Stimulated activated CD8-positive, alpha-beta memory T cell treated with anti-CD3 and anti-CD28 coated beads, Interleukin-7, amount 100 ng/mL, for 48 hours (primary cell): ENCODE measurements around the gene SLC12A7.
"Not testable (repeated sequence)": the region's sequence is repeated elsewhere in the genome, so short reads cannot be mapped to it uniquely, and the experiment has no call there.

Source experiments
- DNase-seq, 2 donors: peaks; one replicate each; pipeline ENCODE4 v3.0.0-alpha.2; 2020; ENCODE audit warnings: low read depth in 1 of 2; ENCODE audit errors: extremely low read depth in 1 of 2

SLC12A7 gene

GRCh38 chr5:1099926-1100663 is 11.8 kb downstream of the SLC12A7 start:
- no peak for DNase-seq

GRCh38 chr5:1098986-1099597 is 12.8 kb downstream of the SLC12A7 start:
- DNase-seq: no peak

GRCh38 chr5:1097988-1098385 is 13.9 kb downstream of the SLC12A7 start:
- not testable (repeated sequence) for DNase-seq

GRCh38 chr5:1097381-1097987 is 14.4 kb downstream of the SLC12A7 start:
- no peak for DNase-seq

- DNase-seq: no peak
Measured at GRCh38 chr5:1096838-1097237, 15.0 kb downstream of the SLC12A7 start.

DNA sequence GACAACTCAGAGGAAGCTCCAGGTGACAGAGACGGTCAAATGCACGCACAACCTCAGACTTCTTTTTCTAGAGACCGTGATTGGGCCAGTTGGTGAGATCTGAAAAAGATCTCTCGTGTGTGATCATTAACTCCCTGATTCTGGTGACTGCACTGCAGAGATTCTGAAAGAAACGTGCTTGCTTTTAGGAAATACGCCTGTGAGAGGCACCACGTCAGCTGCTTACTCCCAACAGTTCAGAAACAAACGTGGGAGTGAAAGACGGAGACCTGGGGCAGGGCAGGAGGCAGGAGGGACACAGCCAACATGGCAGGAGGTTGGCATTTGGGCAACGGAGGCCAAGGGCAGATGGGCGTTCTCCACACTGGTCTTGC is 15.9 kb downstream of the SLC12A7 start:
- no peak for DNase-seq

GRCh38 chr5:1095302-1095989 is 16.4 kb downstream of the SLC12A7 start:
- DNase-seq: no peak

DNA sequence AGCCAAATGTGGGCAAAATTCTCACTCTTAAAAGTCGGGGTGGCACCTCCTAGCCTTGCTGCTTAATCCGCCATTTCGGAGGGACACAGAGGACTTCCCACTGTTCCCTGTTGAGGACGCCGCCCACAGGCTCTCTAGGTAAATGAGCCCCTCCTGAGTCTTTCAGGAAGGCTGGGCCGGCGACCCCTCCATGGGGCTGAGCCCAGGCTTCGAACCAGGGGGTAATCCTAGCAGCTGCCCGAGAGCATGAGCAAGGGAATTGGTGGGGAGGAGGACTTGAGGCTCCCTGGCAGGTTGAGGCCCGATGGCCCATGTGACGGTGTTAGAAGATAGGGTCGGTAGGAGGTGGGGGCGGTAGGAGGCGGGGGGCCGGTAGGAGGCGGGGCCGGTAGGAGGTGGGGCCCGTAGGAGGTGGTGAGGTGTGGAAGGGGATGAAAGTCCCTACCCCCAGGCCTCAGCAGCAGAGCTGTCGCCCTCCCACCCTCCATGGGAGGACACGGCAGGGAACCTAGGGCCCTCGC is 17.1 kb downstream of the SLC12A7 start:
- DNase-seq: no peak

GRCh38 chr5:1093361-1093760 is 18.5 kb downstream of the SLC12A7 start:
- no peak for DNase-seq

DNA sequence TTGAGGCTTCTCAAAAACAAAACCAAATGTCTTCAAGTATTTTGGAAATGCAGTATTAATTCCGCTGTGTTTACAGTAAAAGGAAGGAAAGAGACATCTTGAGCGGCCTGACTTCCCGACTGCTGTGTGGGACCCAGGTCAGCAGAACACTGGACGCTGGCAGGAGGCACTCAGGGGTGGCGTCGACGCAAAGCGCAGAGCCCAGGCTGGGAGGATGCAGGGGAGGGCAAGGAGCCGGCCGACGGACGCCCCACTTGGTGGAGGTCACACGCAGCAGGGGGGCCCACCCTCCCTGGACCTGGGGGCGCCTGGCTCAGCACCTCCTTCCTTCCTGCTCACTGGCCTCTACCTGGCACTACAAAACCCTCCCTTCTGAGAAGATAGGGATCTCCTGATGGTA is 19.7 kb downstream of the SLC12A7 start:
- DNase-seq: no peak

GRCh38 chr5:1091632-1092031 is 20.2 kb downstream of the SLC12A7 start:
- DNase-seq: no peak

DNA sequence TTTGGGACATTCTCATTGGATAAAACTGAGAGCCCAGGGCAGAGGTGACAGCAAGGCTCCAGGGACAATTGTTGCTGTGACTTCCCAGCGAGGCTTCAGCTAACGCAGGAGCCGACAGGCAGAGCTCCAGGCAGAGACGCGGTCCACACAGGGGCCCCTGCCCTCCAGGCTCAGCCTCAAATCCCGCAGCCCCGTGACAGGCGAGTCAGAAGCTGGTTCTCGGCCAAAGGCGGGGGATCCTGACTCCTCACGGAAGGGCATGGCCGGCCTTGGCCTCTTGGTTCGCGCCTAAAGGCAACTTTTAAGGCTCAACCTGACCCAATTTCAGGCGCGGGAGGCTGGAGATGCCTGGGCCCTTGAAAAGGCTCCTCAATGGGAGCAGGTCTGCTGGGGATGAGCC is 21.3 kb downstream of the SLC12A7 start:
- DNase-seq: no peak

DNA sequence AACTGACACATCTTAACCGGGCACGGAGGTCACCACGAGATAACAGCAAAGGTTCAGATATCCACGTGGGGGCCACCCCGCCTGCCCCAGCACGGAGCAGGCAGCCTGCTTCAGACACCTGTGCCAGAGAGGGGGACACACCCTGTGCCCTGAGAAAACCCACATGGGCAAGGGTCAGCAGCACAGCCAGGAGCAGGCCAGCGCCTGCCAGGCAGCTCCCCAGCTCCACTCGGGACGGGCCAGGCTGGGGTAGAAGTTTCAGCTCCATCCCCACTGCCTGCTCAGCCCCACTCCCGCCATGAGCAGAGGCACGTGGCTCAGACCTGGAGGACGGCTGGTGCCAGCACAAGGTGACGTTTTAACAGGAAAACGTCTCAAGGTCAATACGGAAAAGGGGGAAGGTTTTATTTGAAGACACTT is 22.2 kb downstream of the SLC12A7 start:
- DNase-seq: no peak

GRCh38 chr5:1089146-1089545 is 22.7 kb downstream of the SLC12A7 start:
- DNase-seq: no peak

- no peak for DNase-seq
Measured at GRCh38 chr5:1088726-1089125, 23.1 kb downstream of the SLC12A7 start.

GRCh38 chr5:1088031-1088430 is 23.8 kb downstream of the SLC12A7 start:
- DNase-seq: no peak

- no peak for DNase-seq
Measured at GRCh38 chr5:1087428-1087827, 24.4 kb downstream of the SLC12A7 start.

- no peak for DNase-seq
Measured at GRCh38 chr5:1086871-1087270, 25.0 kb downstream of the SLC12A7 start.

- no peak for DNase-seq
Measured at GRCh38 chr5:1086137-1086536, 25.7 kb downstream of the SLC12A7 start.

DNA sequence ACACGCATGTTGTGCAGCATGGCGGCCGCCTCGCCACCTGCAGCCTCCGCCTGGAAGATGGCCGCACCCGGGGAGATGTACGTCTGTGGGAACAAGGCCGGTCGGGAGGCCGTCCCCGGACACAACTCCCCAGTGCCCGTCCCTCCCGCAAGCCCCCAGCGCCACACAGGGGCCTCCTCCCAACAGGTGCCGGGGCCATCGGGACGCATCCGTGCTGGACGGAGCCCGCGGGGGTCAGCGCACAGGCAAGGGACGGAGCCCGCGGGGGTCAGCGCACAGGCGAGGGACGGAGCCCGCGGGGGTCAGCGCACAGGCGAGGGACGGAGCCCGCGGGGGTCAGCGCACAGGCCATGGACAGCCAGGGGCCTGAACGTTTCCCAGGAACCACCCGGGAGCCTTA is 26.5 kb downstream of the SLC12A7 start:
- DNase-seq: no peak

- no peak for DNase-seq
Measured at GRCh38 chr5:1083823-1084605, 27.8 kb downstream of the SLC12A7 start.
